HG03108 (cell line): ENCODE measurements around the gene DLG2.
"Not testable (repeated sequence)": the region's sequence is repeated elsewhere in the genome, so short reads cannot be mapped to it uniquely, and the experiment has no call there.

Source experiments
- ATAC-seq: cut with Tn5 transposase; IDR thresholded peaks from one replicate; pipeline ENCODE4 v1.9.1; 2021; ENCODE audit warnings: moderate library complexity; ENCODE audit not compliant: unreplicated experiment

DLG2 gene

DNA sequence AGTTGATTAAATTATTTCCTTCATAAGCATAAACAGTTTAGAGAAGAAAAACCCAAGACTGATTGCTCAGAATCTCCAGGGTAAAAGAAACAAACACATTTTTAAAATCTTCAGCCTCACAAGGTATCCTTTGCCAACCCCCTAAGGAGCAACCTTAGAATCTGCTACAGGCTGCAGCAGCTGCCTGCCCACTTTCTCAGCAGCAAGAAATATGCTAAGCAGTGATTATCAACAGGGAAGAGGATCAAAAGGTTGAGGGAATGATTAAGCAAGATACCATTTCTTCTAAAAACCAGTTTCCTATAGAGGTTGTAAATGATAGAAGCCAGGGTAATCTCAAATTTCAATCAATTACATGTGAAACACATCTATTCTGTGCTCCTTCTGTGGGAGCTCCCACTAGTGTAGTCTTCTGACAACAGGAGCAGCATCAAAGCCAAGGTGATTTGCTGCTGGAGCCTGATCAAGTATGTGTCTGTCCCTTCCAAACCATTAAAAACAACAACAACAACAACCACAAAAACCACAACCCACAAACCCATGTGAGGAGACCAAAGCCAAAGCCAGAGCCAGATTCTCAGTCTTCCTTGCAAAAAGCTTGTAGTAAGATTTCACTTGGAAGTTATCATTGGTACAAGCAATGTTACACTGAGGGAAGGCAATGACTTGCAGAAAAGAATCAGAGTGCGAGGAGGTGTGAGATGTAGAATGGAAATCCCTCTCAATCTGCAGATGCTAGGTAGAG, 761.2 kb downstream of the DLG2 start:
- ATAC-seq: no peak

GRCh38 chr11:84865257-84865656, 761.9 kb downstream of the DLG2 start:
- ATAC-seq: no peak

GRCh38 chr11:84857746-84858145, 769.4 kb downstream of the DLG2 start:
- no peak for ATAC-seq

DNA sequence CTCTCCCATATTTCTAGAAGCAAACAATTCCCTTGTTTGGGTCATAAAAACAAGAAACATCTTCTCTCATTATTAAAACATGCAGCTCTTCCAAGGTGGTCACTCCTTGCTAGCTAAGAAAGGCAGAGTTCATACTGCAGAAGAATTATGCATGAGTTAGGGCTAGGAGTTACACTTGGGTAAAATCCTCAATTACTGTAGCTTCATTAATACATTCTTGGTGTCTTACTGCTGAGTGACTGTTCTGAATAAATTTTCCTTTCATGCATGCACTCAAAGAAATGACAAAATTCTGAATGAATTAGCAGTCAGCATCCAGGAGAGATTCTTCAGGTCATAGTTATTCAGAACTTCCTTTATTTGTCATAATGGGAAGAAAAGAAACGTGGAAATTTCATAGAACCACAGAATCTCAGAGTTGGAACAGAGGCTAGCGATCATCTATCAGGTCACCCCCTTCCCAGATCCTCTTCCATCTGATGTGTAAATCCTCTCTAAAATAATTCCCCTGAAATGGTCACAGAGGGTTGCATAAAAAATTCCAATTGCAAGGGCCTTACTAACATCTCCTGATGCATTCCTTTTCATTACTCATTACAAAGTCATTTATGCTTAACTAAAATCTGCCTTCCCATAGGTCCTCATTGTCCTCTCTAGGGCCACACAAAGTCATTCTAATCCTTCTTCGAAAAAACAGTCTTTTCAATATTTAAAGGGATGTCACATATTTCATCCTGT, 771.5 kb downstream of the DLG2 start:
- no peak for ATAC-seq

DNA sequence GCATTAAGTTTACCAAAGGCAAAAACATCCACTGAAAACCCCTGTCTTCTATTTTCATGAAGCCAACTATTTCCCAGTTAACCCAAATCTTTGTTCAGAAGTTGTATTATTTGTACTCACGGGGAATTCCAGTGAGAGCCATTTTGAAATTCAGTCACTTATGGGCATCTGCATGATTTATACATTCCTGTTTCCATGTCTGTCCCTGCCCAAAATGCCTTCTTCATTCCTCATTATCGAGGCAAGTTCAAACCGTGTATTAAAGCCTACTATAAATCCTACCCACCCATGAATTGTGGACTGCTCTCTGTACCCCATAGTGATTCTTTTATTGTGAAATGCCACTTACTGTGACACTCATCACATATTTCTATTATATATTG, 772.7 kb downstream of the DLG2 start:
- ATAC-seq: no peak

DNA sequence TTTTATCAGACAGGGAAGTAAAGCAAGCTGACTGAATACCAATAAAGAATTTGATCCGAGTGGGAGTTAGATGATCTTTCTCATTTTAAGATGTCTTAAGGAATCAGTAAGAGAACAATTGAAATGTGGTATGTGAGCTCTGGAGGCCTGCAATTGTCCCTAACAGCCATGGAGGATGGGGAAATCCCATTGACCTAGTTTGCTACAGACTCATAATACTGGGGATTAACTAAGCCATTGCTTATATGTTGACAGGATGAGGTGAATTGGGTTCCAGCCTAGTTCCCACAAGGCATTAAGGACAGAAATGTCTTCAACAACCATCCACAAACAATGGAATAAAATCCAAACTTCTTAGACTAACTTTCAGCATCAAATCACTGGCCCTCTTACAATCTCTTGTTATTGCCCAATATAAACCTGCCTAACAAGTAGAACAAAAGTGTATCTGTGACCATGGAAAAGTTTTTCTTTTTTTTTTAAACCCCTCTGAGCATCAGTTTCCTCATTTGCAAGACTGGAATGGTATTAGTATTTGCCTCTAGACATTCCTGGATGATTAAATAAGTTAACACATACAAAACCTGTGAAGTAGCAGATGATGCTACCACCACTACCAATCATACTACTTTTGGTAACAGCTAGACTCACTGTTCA, 773.2 kb downstream of the DLG2 start:
- no peak for ATAC-seq

DNA sequence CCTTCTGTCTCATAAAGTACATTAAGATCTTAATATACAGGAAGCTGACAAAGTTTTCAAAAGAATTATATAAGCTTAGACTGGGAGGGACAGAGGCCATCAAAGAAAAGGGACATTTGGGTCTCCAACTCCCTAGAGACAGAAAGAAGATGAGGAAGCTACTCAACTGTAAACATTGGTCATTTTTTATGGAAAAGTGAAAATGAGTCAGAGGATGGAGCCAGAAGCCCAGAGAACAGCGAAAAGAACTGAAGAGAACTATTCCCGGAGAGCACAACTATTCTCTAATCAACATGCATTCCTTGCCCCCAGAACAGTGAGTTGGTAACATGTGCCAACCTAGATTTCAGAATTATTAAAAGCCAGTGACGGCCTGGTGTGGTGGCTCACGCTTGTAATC, 779.3 kb downstream of the DLG2 start:
- no peak for ATAC-seq

DNA sequence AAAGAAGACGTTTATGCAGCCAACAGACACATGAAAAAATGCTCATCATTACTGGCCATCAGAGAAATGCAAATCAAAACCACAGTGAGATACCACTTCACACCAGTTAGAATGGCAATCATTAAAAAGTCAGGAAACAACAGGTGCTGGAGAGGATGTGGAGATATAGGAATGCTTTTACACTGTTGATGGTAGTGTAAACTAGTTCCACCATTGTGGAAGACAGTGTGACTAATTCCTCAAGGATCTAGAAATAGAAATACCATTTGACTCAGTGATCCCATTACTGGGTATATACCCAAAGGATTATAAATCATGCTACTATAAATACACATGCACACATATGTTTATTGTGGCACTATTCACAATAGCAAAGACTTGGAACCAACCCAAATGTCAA, 786.9 kb downstream of the DLG2 start:
- ATAC-seq: not testable (repeated sequence)

DNA sequence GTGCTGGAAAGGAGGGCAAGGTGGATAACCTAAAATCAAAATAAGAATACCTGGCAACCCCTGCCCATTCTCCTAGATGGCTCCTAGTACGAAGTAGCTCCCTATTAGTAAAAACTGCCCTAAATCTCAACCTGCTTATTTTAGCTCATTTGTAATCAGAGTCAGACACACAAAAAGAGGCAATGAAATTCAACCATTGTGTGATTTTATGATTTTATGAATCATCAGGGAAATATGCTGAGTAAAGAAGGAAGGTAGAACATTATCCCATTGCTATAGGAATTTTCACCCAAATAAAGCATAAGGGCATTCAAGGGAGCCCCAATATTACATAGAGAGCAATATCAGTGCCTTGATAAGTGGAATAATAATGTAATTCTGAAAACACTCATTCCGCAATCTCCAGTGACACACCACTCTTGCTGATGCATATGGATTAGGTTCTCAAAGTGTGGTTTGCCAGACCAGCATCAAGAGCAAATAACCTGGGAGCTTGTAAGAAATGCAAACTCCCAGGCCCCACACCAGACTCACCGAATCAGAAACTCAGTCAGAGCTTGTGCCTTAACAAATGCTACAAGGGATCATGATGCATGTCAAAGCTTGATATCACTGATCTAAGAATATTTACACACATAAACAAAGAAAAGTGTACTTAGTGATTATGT, 789.6 kb downstream of the DLG2 start:
- ATAC-seq: no peak

GRCh38 chr11:84836371-84836770, 790.8 kb downstream of the DLG2 start:
- no peak for ATAC-seq

DNA sequence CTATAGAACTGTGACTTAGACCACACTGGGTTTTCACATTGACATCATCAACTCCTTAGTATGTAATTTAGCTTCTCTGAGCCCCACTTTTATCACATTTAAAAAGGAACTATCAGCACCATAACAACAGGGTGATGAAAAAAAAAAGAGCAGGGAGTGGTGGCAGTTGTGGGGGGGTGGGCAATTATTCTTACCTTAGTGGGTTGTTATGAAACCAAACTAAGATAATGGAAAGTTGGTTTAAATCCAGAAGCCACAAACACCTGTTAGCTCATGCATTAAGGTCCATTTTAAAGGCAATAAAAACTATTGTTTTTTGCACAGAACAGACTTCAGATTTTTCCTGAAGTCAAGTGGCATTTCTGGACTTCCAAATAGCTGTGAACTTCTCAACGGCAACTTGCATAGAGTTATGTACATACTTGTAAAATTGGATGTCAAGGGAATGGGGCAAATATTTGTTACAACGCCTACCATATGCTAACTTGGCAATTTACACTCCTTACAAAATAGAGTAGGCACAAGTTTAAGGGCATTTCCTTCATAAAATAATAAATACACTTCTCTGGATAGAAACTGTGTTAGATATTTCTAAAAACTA, 793.6 kb downstream of the DLG2 start:
- ATAC-seq: no peak

DNA sequence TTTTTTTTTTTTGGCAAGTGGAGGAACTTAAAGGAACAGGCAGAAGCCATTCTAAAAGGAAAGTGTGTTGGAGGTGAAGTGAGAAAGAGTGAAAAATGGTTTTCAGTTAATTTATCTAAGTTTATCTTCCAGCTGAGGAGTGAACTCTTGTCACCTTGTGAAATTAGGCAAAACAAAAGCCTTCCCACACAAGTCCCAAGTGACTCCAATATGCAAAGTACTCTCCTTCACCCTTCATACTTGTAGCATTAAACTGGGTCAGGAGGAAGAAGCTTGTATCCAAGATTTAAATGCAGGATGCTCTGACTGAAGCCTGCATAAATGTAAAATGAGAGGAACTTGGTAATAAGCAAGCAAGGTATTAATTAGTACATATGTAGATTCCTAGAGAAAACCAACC, 796.8 kb downstream of the DLG2 start:
- ATAC-seq: no peak

- ATAC-seq: no peak
Observed at GRCh38 chr11:84829162-84829561, 798.0 kb downstream of the DLG2 start.

GRCh38 chr11:84828616-84829015, 798.5 kb downstream of the DLG2 start:
- no peak for ATAC-seq

- ATAC-seq: no peak
Observed at GRCh38 chr11:84825106-84825660, 802.0 kb downstream of the DLG2 start.

- no peak for ATAC-seq
Observed at GRCh38 chr11:84824624-84825023, 802.5 kb downstream of the DLG2 start.

DNA sequence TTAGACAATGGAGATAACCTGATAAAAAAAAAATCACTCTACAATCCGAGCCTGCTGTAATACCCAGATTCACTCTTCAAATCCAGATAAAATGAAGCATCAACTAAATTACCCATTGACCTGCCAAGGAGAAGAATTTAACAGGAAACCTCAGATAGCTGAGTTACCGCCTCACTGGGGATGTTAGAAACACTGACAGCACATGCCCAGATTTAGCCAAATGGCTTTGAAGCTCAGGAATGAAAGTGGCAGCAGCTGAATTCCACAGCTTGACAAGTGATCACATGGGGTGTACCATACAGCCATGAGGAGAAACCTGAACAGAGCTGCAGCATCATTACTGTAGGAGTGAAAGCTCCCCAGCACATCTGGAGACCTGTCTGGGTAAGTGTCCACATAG, 807.6 kb downstream of the DLG2 start:
- ATAC-seq: no peak

GRCh38 chr11:84819128-84819527, 808.0 kb downstream of the DLG2 start:
- no peak for ATAC-seq

DNA sequence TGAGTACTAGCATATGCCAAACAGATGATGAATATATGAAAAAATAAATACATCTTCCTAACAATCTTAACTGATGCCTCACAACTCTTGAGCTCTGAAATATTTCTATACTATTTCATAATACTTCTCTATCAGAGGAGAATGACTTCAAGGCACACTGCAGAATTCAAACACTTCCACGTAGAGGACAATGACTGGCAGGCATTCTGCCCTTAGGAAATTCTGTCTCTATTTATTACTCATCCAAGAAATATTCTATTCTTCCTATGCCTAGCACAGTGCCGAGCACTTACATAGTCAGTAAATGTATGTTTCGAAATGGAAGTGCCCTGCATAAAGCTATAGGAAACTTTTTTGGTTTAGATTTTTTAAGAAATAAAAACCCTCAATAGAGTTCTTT, 809.1 kb downstream of the DLG2 start:
- ATAC-seq: no peak

DNA sequence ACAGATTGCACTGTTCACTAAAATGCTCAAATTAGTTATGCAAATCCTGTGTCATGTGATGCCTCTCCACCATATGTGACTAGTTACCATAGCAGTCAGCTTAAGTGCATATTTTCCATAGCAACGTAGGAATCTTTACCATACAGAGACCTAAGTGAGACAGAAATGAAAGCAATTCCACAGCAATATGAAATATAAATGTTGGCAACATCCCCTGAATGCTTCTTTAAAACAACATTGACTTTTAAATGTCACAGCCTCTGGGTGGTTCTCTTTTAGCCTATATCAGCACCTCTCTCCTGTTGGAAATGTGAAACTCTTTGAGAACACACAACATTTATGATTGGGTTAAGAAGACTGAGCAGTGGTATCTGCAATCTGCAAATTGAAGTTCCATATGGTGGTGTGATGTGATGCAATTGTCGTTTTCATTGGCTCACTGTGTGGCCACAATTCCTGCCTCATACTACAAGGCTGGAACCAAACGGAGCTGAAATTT, 814.6 kb downstream of the DLG2 start:
- no peak for ATAC-seq

DNA sequence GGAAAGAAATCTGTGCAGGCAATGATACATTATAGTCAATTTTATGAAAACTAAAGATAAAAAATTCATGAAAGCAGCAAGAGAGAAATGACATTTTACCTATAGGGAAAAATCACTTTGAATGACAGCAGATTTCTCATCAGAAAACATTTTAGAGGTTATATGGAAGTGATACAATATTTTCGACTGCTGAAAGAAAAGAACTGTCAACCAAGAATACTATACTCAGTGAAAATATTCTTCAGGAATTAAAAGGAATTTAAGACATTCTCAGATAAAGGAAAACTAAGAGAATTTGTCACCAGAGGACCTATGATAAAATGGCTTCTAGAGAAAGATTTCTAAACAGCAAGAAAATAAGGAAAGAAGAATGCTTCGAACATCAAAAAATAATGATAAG, 820.8 kb downstream of the DLG2 start:
- no peak for ATAC-seq
